ENCODE data around the gene CUL2.

The CUL2 gene

GRCh38 chr10:35019041-35020024 lies 70.8 kb downstream of the CUL2 start:
- TF ChIP-seq CTCF (IDR thresholded peaks at IDR 0.05) = no peak
- Histone ChIP-seq H3K4me3 (no peak overlapping the region), H3K36me3 (peaks cover 18 to 64% (median 22%) of the 10 kb centered on the region in 3 donors), H3K27me3 (no peaks in the 10 kb centered on the region), H3K27ac (no peak overlapping the region), H3K9me3 (no peaks in the 10 kb centered on the region), H3K4me1 (no peaks in the 10 kb centered on the region)
- intact Hi-C loops (cut with DNase I; ENCODE audit: low total_unique reads) = loop anchor here (10.0 kb wide), 1 partner anchor 355 kb away; no protein-coding TSS in a partner anchor
- DNase-seq = no peak

GRCh38 chr10:35017608-35018007 lies 72.5 kb downstream of the CUL2 start:
- TF ChIP-seq CTCF (IDR thresholded peaks at IDR 0.05) = no peak
- no peaks in the 10 kb centered on the region for H3K4me1 ChIP-seq
- H3K27me3 ChIP-seq = no peaks in the 10 kb centered on the region
- no peaks in the 10 kb centered on the region for H3K9me3 ChIP-seq
- H3K27ac ChIP-seq = no peak overlapping the region
- H3K4me3 ChIP-seq = no peak overlapping the region
- H3K36me3 ChIP-seq = peaks cover 10 to 63% (median 26%) of the 10 kb centered on the region in 3 donors
- intact Hi-C loops (cut with DNase I; ENCODE audit: low total_unique reads) = no loop called here
- no peak for DNase-seq

- Histone ChIP-seq H3K36me3 (peaks cover 23 to 64% (median 35%) of the 10 kb centered on the region in 3 donors), H3K9me3 (no peaks in the 10 kb centered on the region), H3K4me1 (no peaks in the 10 kb centered on the region), H3K27ac (no peak overlapping the region), H3K27me3 (no peaks in the 10 kb centered on the region), H3K4me3 (no peak overlapping the region)
- DNase-seq = no peak
- intact Hi-C loops (cut with DNase I; ENCODE audit: low total_unique reads) = no loop called here
- no peak for TF ChIP-seq CTCF (IDR thresholded peaks at IDR 0.05)
Measured at GRCh38 chr10:35015843-35016408, 74.2 kb downstream of the CUL2 start.

GRCh38 chr10:35012781-35013180 lies 77.4 kb downstream of the CUL2 start:
- H3K27ac ChIP-seq = no peak overlapping the region
- no peak for DNase-seq
- TF ChIP-seq CTCF (IDR thresholded peaks at IDR 0.05) = no peak
- H3K4me1 ChIP-seq = no peaks in the 10 kb centered on the region
- no peaks in the 10 kb centered on the region for H3K27me3 ChIP-seq
- peaks cover 39 to 83% (median 52%) of the 10 kb centered on the region in 3 donors for H3K36me3 ChIP-seq
- no peak overlapping the region for H3K4me3 ChIP-seq
- no peaks in the 10 kb centered on the region for H3K9me3 ChIP-seq
- intact Hi-C loops (cut with DNase I; ENCODE audit: low total_unique reads) = no loop called here

GRCh38 chr10:35011771-35012191 lies 78.4 kb downstream of the CUL2 start:
- no peak for DNase-seq
- intact Hi-C loops (cut with DNase I; ENCODE audit: low total_unique reads) = no loop called here
- H3K27ac ChIP-seq = no peak overlapping the region
- TF ChIP-seq CTCF (IDR thresholded peaks at IDR 0.05) = no peak
- no peaks in the 10 kb centered on the region for H3K27me3 ChIP-seq
- no peaks in the 10 kb centered on the region for H3K9me3 ChIP-seq
- no peak overlapping the region for H3K4me3 ChIP-seq
- H3K4me1 ChIP-seq = no peaks in the 10 kb centered on the region
- peaks cover 39 to 82% (median 52%) of the 10 kb centered on the region in 3 donors for H3K36me3 ChIP-seq

Data from tibial artery (tissue), 4 donors.